Fibroblast of skin of left quadriceps (primary cell): Measurements from ENCODE around the gene RPL26.
A peak's percentile ranks its signal among the peaks of the same experiment; 100 is the strongest.
"Not testable (repeated sequence)": the region's sequence is repeated elsewhere in the genome, so short reads cannot be mapped to it uniquely, and the experiment has no call there.

ENCODE experiments used
- DNase-seq, 2 experiments: peaks; one replicate each; pipeline ENCODE4 v3.0.0-alpha.2; 2013; ENCODE audit warnings: low read depth in 2 of 2

RPL26 gene

GRCh38 chr17:8366231-8366630 lies 16.8 kb downstream of the RPL26 start:
- peak in 1 of 2 experiments; percentile 43 for DNase-seq

GRCh38 chr17:8365143-8365542 lies 17.9 kb downstream of the RPL26 start:
- DNase-seq, result no peak

DNA sequence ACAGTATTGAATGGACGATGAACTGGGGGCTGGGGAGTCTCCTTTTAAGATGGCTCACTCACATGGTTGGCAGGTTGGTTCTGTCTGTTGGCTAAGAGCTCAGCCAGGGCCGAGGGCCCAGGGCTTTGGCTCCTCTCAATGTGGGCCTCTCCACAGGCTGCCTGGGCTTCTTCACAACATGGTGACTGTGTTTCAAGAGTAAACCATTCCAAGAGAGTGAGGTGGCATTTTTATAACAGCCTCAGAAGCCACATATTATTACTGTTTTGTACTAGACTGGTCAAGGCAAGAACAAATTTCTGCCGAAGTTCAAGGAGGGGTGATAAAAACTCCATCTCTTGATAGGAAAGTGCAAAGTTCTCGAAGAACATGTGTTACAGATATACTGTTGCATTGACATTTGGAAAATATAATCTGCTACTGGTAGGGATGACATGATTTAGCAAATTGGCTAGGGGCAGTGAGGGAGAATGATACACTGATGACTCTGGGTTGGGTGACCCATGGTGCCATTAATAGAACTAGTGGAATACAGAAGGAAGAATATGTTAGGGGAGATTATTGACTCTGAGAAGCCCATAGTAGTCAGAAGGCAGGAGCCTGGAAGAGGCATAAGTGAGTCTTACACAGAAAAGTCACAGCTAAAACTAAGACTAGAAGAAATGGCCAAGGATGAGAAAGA lies 20.2 kb downstream of the RPL26 start:
- no peak for DNase-seq

DNA sequence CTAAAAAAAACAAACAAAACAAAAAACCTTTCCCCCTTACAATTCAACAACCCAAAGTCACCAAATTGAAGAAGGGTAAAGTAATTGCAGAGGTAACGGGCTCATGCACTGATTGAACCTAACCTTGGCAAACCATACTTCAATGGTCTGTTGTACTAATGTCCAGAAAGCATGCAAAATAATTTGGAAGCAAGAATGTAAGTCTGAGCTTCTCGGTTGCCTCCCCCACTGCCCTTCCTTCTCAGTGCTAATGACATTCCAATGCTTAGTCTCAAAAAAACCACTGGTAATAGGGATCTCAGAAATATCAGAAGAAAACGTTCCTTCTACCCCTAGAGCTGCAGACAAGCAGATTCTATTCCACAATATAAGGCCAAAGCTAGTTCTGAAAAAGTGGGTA lies 22.2 kb downstream of the RPL26 start:
- no peak for DNase-seq

- DNase-seq, result no peak
Observed at GRCh38 chr17:8360260-8360659, 22.7 kb downstream of the RPL26 start.

GRCh38 chr17:8359769-8360168 lies 23.2 kb downstream of the RPL26 start:
- peak; percentile 72 to 73 for DNase-seq

DNA sequence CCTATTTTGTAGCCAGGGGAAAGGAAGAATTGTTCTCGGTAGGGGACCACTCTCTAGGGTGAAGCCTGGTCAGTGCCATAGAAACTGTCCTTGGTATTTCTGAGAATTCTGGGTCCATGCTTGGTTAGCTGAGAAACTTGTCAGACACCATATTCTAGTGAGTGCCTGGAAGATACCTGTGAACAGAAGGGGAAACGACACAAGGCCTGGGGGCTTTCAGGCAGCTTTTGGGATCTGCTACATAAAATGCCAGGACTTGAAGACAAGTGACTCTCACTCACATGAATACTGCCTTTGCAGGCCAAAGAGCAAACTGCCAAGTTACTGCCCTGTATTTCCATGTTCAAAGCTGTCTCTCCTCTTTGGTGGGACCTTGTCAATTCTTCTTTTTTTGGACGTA lies 25.1 kb downstream of the RPL26 start:
- no peak for DNase-seq

- DNase-seq, result no peak
Observed at GRCh38 chr17:8354236-8354635, 28.8 kb downstream of the RPL26 start.

GRCh38 chr17:8353736-8354135 lies 29.3 kb downstream of the RPL26 start:
- DNase-seq, result no peak

DNA sequence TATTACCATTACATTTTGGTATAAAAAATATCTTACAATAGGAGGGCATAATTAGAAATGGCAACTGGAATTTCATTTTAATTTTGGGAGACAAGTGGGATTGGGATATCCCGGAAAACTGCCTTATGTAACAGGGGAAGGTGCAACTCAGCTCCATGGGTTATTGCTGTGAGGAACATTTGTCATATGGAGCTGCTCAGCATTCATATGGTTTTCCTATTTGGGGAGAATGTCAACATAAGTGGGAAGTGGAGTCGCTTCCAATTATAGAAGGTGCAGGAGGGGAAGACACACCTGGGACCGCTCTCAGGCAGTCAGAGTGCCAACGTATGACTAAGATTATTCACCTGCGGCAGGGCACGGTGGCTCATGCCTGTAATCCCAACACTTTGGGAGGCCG lies 32.7 kb downstream of the RPL26 start:
- no peak for DNase-seq

DNA sequence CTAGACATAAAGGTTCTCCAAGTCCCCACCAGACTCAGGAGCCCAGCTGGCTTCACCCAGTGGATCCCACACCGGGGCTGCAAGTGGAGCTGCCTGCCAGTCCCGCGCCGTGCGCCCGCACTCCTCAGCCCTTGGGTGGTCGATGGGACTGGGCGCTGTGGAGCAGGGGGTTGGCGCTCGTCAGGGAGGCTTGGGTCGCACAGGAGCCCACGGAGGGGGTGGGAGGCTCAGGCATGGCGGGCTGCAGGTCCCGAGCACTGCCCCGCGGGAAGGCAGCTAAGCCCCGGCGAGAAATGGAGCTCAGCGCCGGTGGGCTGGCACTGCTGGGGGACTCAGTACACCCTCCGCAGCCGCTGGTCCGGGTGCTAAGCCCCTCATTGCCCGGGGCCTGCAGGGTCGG lies 36.0 kb downstream of the RPL26 start:
- DNase-seq, result not testable (repeated sequence)

DNA sequence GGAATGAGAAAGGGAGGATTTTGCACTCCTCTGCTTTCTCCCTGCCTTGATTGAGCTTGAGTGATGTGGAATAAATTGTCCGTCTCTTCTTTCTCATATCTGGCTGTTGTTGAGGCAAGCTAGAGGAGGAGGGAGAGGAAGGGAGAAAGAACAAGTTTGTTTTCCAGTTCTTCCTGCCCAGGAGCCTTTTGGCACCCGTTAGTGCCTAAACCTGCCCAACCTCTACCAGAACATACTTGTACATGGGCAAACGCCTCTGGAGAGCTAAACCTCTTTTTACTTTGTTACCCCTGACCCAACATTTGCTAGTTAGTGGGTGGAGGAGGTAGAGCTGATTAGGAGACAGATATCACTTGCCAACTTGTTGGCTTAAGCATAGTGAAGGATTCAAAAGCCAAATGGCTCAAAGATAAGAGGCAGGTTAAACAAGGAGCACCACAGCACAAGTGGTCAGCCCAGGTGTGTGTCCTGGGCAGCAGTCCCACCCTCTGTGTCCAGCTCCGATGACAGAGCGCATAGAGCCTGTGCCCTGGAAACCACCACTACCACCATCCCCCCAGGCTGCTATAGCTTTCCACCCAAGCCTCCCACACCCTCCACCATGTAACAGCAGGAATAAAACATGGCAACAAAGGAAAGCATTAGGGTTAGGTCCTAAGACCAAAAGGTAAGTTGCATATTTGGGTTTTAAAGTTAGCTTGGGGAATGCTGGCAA lies 36.9 kb downstream of the RPL26 start:
- no peak for DNase-seq

DNA sequence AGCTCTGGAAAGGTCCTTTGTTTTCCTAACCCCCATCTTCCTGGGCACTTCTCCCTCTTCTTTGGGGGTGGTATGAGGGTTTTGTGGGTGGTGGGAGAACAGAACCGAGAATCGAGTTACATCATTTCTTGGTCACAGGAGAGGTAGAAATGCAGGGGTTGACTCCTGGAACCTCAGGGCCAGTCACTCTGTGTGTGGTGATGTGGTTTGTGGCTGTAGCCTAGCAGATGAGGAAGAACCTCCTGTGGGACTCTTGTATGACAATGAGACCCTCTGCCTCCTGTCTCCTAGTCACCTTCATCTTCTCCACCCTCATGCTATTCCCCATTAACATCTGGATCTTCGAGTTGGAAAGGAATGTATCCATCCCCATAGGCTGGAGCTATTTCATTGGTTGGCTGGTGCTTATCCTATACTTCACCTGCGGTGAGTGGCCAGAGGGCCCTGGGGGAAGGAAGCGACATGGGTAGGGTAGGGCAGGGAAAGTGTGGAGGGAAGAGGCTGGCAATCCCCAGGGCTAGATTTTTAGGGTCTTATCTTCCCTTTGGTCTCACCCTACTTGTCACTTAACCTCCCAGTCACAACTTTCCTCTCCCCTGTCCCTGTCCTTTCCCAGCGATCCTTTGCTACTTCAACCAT lies 37.8 kb downstream of the RPL26 start:
- no peak for DNase-seq

GRCh38 chr17:8341456-8341855 lies 41.5 kb downstream of the RPL26 start:
- DNase-seq, result no peak

GRCh38 chr17:8339540-8339939 lies 43.5 kb downstream of the RPL26 start, which contains the start of gene ODF4:
Gene ODF4 (plus strand): TSS chr17:8339840. CDS start chr17:8340052, 212 bp downstream.
- no peak for DNase-seq

- no peak for DNase-seq
Observed at GRCh38 chr17:8338753-8339140, 44.2 kb downstream of the RPL26 start.

DNA sequence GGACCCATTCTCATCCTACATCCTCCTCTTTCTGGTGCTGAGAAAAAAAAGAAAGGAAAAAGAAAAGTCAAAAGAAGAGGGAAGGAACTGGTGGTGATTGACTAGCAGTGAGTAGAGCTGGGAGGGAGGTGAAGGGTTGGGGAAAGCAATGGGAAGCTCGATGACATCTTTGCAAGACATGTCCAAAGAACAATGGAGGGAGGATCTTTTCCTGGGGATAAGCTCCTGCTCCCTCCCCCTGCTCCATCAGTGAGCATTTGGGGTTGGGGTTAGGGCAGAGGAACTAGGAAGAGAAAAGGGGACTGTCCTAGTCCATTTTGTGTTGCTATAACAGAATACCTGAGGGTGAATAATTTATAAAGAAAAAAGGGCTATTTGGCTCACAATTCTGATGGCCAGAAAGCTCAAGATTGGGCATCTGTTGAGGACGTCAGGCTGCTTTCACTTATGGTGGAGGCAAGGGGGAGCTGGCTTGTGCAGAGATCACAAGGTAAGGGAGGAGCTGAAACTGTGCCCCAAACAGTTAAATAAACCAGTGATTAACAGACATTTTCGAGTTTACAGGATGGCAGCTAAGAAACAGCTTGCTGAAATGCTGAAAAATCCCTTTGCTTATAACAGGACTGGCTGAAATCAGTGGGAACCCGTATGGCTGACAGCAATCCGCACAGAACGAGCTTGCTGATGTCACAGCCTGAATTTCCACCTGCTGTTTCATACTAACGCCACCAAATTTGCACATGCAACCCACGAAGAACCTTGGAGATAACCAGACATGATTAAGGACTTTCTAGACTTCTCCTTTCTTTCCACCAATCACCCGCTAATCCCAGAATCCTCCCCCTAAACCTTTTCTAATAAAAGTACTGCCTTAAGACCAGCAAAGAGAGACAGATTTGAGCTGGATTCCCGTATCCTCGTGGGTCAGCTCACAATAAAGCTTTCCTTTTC lies 44.9 kb downstream of the RPL26 start:
- no peak for DNase-seq

DNA sequence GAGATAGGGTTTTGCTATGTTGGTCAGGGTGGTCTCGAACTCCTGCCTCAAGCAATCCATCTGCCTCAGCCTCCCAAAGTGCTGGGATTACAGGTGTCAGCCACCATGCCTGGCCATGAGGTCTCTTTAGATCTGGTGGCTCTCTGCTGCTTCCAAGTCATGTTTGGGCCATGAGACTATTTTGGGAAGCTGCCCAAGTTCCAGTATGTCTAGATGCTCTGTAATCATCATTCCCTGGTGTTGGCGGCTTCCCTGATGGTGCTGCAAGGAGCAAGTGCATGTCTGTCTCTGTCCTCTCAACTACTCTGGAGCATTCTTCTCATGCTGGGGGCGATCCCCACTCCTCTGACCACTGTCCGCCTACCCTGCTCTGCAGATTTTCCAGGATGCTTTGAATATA lies 49.7 kb downstream of the RPL26 start:
- DNase-seq, result no peak

DNA sequence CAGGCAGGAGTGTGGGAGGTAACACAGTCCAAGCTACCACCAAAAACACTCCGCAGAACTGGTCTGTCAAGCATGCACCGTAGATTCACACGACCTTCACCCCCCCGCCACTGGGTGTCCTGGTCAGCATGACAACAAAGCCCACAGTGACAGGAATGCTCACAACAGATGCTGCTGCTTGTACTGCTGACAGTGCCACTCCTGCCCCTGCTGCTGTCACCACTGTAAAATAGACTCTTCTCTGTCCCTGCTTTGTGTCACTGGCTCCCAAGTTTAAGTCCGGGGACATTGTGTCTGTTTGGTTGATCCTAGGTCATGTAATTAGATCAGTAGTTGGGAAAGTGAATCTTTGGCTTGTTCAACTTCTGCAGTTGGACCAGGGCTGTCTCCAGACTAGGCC lies 50.3 kb downstream of the RPL26 start:
- DNase-seq, result no peak

DNA sequence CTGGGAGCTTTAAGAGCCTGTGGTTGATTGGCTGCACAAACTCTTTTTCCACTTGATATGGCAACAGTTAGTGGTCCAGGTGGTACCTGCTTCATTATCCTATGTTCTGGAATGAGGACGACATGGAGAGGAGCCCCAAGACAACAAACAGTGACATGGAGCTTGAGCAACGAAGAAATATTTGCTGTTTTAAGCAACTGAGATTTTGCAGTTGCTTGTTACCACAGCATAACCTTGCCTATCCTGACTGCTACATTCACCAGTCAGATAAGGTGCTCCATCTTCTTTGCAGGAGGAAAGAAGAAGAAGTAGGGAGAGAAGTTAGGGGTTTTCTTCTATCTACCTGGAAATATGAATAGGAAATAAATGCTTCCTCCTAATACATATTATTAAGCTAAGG lies 50.9 kb downstream of the RPL26 start:
- DNase-seq, result no peak
